NCI-H1436 (cell line): Measurements from ENCODE around the gene HBM.
"Not testable (repeated sequence)": the region's sequence is repeated elsewhere in the genome, so short reads cannot be mapped to it uniquely, and the experiment has no call there.

Experiments
- DNase-seq: peaks from one replicate; lab custom pipeline; 2025; lab: John Stamatoyannopoulos, UW

HBM gene

GRCh38 chr16:169014-169413 lies 3.2 kb downstream of the HBM start:
- DNase-seq: no peak

GRCh38 chr16:170088-170507 lies 4.3 kb downstream of the HBM start:
- DNase-seq: not testable (repeated sequence)

- no peak for DNase-seq
Observed at GRCh38 chr16:170788-171187, 5.0 kb downstream of the HBM start.

GRCh38 chr16:172374-172941 lies 6.7 kb downstream of the HBM start, which contains the start of gene HBA2:
Gene HBA2 (plus strand): TSS chr16:172876. CDS start chr16:172913, 37 bp downstream.
- DNase-seq: not testable (repeated sequence)

- DNase-seq: not testable (repeated sequence)
Observed at GRCh38 chr16:173211-173854, 7.6 kb downstream of the HBM start.

- DNase-seq: not testable (repeated sequence)
Observed at GRCh38 chr16:173928-174769, 8.4 kb downstream of the HBM start.

- no peak for DNase-seq
Observed at GRCh38 chr16:175011-175949, 9.5 kb downstream of the HBM start.

- not testable (repeated sequence) for DNase-seq
Observed at GRCh38 chr16:176006-176405, 10.2 kb downstream of the HBM start.

- DNase-seq: not testable (repeated sequence)
Observed at GRCh38 chr16:176477-177382, 11.0 kb downstream of the HBM start, which contains the start of gene HBA1. Gene HBA1 (plus strand): TSS chr16:176680. CDS start chr16:176717, 37 bp downstream.

- DNase-seq: no peak
Observed at GRCh38 chr16:177394-177822, 11.6 kb downstream of the HBM start.

GRCh38 chr16:177981-178667 lies 12.3 kb downstream of the HBM start:
- no peak for DNase-seq

- DNase-seq: no peak
Observed at GRCh38 chr16:178668-179015, 12.9 kb downstream of the HBM start.

- DNase-seq: no peak
Observed at GRCh38 chr16:179211-180092, 13.7 kb downstream of the HBM start.

GRCh38 chr16:180101-180675 lies 14.4 kb downstream of the HBM start, which contains the start of gene HBQ1:
Gene HBQ1 (plus strand): TSS chr16:180459. CDS start chr16:180487, 28 bp downstream.
- peak; percentile 52 for DNase-seq

GRCh38 chr16:180681-181564 lies 15.1 kb downstream of the HBM start:
- peak; percentile 82 for DNase-seq

GRCh38 chr16:181565-182021 lies 15.8 kb downstream of the HBM start:
- DNase-seq: no peak

- DNase-seq: no peak
Observed at GRCh38 chr16:183005-183404, 17.2 kb downstream of the HBM start.
